ENCODE results near the gene CCDC51.
A peak's percentile ranks its signal among the peaks of the same experiment; 100 is the strongest.

CCDC51 gene

DNA sequence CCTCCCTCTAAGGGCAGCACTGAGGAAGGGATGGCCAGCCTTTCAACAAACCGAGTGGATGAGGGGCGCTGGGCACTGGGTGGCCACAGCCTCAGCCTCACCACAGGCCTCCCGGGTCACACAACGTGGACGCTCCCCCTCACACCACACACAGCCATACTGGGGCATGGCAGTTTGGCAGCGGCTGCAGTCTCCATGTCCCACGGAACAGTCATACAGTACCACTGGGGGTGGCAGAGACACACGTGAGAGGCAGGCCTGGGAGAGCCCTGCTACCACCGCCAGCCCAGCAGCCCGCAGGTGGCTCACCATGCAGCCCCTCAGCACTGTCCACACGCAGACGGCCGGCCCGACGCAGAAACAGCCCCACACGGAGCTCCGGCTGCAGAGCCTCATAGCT is 21.8 kb downstream of the CCDC51 start:
- DNase-seq: no peak

DNA sequence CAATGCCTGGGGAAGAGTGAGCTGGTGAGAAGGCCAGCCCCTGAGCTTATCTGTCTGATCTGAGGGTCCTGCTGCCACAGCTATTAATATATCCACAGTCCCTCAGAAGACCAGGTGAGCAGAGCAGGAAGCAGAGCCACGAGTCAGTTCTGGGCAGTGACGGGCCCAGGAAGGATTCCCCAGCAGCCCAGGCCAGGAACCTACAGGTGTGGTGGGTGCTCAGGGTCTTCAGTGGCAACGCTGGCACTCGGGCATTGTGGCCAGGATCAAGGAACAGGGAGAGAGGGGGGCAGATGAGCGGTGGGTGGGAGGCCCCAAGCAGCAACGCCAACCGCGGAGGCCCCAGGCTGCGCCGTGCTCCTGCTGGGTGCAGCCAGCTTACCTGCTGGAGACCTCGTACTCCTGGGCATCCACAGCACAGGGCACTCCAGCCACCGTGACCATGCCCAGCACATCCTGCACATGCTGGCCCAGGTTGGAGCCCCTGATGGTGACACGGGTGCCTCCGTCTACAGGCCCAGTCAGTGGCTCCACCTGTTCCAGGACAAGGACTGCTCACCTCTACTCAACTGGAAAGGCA is 22.3 kb downstream of the CCDC51 start:
- DNase-seq: no peak

DNA sequence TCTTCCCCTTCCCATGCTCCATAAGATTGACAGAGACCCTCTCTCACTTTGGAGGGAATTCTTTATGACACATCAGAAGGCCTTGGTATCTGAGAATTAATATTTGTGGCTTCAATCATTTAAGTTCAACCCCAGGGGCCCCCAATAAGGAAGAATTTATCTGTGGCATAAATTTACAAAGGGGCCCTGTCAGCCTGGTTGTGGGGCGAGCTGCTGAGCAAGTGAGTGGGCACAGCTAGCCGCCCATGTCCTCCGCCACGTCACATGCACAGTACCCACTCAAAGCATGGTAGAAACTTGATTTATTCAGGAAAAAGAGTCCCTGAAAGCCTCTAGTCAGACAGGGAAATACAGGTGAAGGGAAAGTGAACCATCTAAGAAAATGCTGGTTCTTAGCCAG is 23.4 kb downstream of the CCDC51 start:
- no peak for DNase-seq

DNA sequence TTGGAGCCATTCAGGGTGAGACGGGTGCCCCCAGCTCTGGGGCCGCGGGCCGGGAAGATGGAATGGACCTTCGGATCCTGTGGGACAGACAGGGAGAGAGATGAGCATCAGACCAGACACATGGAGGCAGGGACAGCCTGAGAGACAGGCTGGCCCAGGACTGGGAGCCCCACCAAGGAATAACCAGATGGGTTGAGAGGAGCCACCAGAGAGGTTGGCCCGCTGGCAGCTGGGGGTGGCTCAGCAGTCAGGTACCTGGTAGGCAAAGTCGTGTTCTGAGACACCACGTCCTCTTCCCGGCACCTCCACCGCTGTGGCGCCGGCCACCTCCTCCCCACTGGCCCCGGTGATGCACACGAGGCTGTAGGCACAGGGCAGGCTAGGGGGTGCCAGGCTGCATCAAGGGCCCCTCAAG is 23.8 kb downstream of the CCDC51 start:
- no peak for DNase-seq

DNA sequence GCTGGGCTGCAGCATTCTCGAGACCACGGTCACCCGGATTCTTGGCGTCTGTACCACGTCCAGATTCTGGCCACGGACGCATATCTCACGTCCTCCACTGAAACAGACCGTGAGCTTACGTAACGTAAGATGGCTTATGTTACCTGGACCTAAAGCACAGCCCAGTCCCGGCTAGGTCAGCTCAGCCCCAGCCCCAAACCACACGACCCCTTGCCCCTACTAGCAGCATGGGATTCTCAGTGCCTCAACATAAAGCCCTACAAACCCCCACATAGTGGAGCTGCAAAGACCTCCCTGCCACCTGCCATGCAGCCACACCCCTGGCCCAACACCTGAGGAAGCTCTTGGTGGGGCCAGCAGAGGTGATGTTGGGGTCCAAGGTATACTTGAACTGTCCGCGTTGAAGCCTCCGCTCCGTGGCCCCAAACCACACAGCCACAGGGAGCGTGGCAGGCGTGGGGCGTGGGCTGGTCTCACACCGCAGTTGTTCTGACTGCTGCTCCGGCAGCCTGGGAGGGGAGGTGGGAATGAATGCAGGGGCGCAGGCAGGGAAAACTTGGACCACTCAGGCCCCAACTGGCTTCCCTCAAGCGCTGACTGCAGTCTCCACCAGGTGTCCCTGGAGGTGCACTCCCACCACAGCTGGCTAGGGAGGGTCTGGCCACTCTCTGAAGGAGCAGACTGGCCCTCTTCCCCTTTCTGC is 24.5 kb downstream of the CCDC51 start:
- DNase-seq: no peak

DNA sequence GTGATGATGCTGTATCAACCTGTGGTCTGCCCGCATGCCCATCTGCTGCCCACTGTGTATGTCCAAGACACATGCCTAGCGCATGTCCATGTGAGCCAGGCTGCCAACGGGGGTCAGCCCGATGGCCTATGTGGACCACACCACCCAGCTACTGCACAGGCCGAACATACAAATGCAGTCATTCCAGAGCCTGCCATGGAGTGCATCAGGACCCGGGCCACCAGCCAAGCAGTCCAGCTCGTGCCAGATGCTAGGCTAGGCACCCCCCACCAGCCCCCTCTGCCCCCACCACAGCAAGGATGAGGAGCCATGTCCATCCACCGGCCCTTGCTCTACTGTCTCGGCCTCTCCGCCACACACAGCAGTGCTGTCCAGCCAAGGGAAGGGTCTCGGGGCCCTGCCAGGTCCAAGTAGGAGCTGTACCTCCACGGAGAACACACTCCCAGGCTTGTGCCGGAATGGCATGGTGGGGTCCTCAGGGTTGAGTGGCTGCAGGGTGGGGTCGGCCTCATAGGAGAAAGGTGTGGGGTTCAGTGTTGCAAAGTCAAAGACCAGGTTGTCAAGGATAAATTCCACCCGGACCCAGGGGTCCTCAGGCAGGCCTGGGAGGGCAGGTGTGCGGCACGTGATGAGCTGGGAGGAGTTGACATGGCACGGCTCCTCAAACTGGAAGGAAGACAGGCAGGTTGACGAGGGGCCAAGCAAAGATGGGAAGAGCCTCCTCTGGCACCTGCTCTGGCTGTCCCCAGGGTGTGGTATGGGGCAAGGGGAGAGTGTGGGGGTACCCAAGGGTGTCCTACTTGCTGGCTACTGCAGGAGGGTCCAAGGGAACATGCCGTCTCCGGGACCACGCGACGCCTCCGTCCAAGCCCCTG is 25.3 kb downstream of the CCDC51 start:
- no peak for DNase-seq

DNA sequence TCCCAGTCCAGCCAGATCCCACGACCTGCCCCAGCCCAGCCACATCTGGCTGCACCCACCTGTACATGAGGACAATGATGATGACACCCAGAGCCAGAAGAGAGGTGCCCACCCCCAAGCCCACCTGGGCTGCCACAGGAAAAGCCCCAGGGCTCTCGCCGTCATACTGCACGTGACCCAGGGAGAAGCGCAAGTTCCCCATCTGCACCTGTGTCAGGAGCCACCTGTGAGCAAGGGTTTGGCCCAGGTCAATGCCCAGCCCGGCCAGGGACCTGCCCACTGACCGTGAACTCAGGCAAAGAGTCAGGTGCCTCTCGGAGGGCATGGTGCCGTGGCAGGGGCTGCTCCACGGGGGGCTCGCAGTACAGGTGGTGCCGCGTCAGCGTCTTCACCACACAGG is 26.3 kb downstream of the CCDC51 start:
- DNase-seq: no peak

DNA sequence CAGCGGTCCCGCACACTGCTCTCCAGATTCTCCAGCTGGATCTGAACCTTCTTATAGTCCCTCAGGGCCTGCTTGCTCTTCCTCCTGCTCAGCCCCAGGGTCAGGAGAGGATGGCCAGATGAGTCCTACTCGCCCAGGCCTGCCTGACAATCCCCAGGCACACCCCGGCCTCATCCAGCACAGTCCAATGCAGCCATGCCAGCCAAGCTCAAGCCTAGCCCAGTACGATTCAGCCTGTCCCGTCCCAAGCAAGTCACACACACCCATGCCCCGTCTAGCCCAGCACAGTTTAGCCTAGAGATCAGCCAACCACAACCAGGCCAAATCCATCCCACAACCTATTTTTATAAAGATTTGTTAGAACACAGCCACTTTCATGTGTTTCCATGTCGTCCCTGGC is 26.8 kb downstream of the CCDC51 start:
- no peak for DNase-seq

DNA sequence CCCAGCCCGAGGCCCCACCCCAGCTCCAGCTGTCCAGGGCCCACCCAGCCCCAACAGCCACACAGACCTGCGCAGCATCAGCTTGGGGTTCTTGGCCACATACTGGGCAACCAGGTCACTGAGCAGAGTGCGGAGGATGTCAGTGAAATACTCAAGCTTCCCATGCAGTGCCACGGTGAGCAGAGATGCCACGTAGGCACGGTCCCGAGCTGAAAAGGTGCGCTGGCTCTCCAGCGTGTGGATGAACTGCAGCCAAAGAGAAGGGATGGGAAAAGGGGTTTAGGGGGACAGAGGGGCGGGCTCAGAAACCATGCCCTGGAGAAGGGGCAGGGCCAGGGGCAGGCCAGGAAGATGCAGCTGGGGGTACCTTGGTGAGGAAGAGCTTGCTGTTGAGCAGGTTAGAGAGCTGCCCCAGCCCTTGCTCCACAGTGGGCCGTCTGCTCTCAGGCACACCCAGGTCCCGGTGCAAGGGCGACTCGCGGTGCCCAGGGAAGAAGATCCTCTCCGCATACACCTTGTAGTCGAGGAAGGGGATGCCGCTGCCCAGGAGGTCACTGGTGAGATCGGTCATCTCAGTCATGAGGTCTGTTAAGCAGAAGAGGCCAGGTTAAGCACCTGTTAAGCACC is 27.4 kb downstream of the CCDC51 start:
- no peak for DNase-seq

DNA sequence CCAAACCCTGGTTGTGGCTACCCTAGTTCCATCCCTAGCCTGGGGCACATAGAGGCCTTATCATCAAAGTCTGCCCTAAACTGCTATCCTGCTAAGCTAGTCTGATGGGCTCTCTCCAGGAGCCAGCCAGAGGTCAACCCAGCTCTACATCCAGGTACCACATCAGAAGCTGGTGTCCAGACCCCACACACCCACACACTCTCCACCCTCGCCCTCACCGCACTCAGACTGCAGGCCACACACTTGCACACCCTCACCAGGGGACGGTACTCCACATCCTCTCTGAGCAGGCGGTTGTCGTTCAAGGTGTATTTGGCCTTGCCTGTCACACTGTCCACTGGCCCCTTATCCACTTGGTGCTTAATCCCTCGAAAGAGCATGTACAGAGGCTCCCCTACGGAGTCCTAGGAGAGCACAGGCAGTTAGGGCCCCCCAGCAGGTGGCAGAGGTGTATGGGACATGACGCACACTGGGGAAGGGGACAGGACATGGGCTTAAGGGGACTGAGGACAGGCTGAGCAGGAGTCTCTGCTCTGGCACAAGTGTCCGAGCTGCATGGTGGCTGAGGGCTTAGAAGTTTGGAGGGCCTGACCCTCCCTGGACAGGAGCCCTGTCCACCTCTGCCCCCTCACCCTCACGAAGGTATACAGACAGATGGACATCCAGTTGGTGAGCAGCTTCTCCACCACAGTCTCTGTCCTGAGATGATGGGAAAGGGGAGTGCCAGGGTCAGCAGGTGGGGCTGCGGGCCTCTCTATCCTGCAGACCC is 28.1 kb downstream of the CCDC51 start:
- DNase-seq: no peak

DNA sequence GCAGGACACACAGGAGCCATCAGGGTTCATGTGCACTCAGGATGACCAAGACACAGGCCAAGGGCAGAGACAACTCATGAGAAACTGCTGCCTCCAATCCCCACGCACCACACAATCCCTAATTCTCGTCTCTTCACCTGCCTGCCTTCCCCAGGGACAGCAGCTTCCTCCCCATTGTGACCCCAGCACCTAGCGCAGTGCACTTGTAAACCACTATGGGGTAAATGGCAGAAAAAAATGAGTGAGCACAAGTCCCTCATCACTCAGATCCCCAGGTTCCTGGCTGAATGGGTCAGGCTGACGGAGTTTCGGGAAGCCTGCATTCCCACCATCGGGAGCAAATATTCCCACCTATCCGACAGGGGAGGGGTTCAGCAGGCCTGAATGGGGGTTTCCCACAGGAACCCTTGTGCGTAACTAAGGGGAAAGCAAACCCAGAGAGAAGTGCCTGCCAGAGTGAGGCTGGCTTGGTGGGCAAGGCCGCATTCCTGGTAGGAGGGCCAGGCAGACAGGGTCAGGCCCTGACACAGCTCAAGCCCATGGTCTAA is 28.8 kb downstream of the CCDC51 start:
- DNase-seq: no peak

DNA sequence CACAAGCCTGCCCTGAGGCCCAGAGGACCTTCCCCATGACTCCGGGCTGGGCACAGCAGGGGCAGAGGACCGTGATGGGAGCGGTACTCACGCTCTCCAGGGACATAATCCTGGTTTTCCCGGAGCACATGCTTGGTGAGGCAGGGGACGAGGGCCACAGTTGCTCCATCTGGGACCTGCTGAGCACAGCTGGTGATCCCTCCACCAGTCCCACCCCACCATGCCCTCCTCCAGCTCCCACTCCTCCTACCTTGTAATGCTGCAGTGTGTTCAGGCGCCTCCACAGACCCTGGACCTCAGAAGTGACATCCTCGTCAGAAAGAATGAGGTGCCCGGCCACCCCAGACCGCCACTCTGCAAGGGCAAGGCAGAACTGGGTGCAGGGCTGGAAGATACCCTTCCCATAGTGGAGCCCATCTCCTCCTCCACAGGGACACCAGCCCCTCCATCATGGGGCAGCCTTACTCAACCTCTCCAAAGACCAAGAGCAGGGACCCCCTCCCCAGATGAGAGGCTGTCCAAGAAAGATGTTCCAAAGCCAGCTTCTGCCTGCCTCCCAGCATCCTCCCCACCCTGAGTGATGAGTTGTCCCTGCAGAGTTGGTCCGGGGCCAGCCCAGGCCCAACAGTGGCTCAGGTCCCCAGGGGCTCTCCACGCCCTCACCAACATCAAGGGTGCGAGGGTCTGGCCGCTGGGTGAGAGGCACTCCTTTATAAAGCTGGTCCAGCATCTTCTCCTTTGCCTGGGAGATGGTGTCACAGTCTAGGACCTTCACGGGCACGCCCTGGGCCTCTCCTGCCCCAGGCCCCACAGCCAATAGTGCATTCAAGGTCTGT is 29.5 kb downstream of the CCDC51 start:
- no peak for DNase-seq

DNA sequence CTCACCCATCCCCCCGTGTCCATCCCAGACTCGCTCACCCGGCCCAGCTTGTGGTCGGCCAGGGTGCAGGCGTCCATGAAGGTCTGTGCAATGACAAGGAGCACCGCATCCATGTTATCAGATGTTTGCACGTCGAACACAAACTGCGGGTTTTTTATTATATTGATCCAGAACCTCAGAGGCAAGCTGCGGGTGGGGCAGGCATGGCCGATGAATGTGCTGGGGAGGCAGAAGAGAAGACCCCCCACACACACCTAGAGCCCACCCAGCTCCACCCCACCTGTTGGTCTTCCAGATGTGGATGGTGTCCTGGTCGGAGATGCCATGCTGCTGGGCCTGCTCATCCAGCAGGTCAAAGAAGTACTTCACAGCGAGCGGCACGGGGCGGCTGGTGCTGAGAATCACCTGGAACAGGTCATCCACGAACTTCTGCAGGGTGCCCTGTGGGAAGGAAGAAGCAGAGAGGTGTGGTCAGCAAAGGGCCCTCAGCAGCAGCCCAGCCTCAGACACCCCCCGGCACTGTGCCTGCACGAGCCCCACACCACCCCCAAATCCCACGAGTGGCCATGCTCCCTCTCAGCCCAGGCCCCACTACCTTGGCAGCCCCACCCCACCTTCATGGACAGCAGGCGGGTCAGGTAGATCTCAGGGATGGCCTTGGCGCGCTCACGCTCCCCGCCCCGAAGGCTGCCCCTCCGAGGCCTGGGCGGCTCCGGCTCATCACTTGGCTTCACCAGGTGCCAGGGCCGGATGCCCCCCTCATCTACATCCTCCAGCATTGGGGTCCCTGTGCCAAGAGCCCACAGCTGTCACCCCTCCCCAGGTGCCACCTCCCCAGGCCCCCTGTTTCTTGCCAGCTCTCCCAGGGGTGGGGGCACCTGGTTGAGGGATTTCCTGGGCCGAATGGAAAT is 30.4 kb downstream of the CCDC51 start:
- peak in 1 of 2 experiments; percentile 0 for DNase-seq

DNA sequence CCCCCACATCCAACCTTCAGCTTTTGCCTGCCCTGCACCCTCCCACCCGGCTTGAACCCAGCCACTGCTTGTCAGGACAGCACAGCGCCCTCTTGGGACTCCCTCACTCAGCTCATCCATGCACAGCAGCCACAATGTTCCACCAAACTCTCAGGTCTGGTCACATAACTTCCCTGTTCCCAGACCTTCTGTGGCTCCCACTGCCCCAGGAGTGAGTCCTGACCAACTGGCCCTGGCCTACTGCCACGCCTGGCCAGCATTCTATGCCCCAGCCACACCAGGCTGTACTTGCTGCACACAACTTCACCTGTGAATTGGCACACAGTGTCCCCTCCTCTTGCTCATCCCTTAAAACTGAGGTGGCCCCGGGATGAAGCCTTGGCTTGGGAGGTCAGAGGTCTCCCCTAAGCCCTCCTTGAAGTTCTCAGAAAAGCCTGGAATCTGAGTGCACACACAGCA is 31.1 kb downstream of the CCDC51 start:
- DNase-seq: peak in 1 of 2 experiments; percentile 0

DNA sequence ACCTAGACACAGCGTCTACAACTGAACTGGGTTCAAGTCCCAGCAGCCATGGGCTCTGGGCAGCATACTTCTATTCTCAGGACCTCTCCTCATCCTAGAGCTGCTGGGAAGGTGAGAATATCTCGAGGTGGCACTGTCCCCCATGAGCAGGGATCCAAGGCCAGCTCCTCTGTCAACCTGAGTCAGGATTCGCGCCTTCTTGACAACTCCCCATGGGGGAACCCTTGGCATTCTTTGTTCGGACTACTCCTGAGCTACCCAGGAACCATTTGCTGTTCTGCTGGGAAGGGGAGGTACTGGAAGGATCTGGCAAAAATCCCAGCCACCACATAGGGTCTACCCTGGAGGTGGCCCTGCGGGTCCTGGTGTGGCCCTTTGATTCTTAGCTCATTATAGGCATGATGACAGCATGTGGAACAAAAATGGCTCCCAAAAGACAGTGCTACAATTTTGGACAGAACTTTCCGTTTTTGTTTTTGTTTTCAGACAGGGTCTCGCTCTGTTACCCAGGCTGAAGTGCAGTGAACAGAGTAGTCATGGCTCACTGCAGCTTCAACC is 32.3 kb downstream of the CCDC51 start:
- no peak for DNase-seq

DNA sequence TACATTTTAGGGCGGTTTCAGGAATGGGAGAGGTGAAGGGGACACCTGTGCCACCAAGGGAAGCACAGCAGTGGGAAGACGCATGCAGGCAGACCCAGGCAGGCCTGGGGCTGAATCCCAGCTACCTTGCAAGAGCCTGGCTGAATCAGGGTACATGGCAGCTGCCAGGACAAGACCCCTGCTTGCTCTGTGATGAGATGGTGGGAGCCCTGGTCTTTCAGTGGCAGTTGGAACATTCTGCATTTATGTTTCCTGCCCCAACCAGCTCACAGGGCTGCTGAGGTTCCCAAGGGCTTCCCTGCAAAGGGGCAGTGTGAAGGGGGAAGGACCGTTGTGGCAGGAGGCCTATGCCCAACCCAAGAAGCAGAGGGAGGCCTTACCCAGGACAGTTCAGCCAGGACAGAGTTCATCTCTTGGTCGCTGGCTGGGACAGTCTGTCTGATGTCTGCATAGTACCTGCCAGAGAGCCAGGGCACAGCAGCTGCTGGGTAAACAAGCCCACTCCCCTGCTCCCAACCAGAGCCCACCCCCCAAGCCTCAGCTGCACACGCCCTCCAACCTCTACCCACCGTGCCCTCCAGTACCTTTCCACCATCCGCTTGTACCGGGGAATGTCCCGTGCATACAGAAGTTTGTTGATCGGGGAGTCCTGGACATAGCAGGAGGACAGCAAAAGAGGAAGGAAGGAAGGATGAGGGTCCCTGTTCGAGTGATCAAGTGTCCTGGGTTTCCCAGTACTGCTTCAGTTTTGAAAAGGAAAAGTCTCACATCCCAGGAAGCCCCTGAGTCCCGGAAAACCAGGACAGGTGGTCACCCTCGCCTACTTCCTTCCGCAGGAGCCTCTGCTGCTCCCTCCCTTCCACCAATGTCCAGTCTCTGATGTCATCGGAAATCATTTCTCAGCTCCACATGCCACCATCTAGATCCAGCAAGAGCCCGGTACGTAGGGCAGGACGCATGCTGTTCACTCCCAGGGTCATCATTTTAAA is 33.2 kb downstream of the CCDC51 start:
- peak in 1 of 2 experiments; percentile 0 for DNase-seq

DNA sequence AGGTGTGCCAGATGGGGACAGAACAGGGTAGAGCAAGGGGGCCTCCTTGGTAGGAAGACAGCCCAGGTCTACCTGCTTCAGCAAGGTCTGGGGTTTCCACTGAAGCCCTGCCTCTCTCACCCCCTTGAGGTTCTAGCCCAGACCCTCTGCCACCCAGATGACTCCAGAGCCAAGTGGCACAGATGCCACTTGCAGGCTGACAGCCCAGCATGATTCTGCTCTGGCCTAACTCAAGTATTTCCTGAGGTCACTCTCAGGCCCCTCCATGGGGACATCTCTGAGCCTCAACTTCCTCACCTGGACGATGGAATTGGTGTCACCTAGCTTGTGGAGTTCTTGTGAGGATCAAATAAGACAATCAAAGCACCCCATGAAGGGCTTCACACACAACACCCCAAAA is 33.9 kb downstream of the CCDC51 start:
- no peak for DNase-seq

DNA sequence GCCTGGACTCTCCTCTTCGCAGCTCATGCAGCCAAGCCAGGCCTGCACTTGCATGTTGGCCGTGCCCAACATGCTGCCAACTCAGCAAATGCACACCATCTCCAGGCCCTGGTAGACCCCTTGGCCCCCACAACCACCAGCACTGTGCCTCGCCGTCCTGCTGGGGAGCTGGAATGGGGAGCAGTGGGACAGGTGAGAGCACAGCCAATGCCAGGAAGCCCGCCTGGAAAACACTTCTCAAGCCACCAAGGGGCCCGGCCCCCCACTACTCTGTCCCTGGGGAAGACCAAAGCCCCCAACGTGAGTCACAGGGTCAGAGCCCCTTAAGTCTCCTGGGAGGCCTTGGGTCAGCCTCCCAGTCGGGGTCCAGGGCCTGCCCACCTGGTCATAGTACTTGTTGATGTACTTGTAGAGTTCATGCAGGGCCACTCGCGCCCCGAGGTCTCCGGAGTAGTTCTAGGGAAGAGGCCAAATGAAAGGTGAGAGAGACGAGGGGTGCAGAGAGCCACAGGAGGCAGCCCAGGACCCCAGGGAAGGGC is 34.5 kb downstream of the CCDC51 start:
- no peak for DNase-seq

Measured in stimulated activated CD4-positive, alpha-beta T cell treated with anti-CD3 and anti-CD28 coated beads, Interleukin-4, amount 100 ng/mL, for 4 hours (primary cell).